Lower leg skin (tissue), 4 donors: ENCODE measurements around the gene TRIM42. TPM values are rescaled to one million over a fixed set of nuclear protein-coding genes. Genes with fewer than 3 reads are reported as not detected.

Experiments used
- DNase-seq, 2 donors: peaks; one replicate each; pipeline ENCODE4 v3.0.0-alpha.2; 2019; ENCODE audit warnings: low spot score in 2 of 2
- H3K4me3 ChIP-seq: fragments of 200-600 bp; sonication (generic); 2 replicates; pipeline ENCODE4 v1.5.1; 2017; ENCODE audit warnings: mild to moderate bottlenecking, low read depth; ENCODE audit not compliant: poor library complexity, severe bottlenecking
- CTCF ChIP-seq, 3 donors: fragments of 450-650 bp; IDR thresholded peaks; one replicate each; pipeline ENCODE4 v1.5.1; 2016; ENCODE audit warnings: antibody characterized with exemption in 3 of 3, mild to moderate bottlenecking in 3 of 3, moderate library complexity in 2 of 3
- POLR2A ChIP-seq, 2 donors: fragments of 450-650 bp; IDR thresholded peaks; one replicate each; pipeline ENCODE4 v1.6.1; 2016 to 2017; ENCODE audit warnings: antibody characterized with exemption in 2 of 2, mild to moderate bottlenecking in 1 of 2, moderate library complexity in 1 of 2
- WGBS, 2 donors: methylation state at CpG; one replicate each; pipeline ENCODE4 v1.1.5; 2018; 5-methylcytosine and 5-hydroxymethylcytosine counted together
- intact Hi-C: fragments of 100-400 bp; cut with DNase I; formaldehyde crosslinking; loops from one replicate; pipeline ENCODE4 v1.15.0; 2023; ENCODE audit warnings: low total_unique reads
- total RNA-seq, 4 donors: library from RNA; depleted of rRNA; stranded (reverse); fragments of >200 nt; gene quantifications; one replicate each; pipeline ENCODE4 v1.1.0, GENCODE V29; 2016

The TRIM42 gene
- total RNA-seq, 4 donors from 2014 or later: not detected

- WGBS, 2 donors: 53 to 54% methylated on average over 1 of the region's 1 CpG
- H3K4me3 ChIP-seq: no peak overlapping the region
- intact Hi-C loops: no loop called here
- no peak for DNase-seq
- TF ChIP-seq CTCF (IDR thresholded peaks at IDR 0.05) (no peak), POLR2A (IDR thresholded peaks at IDR 0.05) (no peak)
Measured at GRCh38 chr3:140704733-140705132, 26.9 kb downstream of the TRIM42 start.

- intact Hi-C loops: no loop called here
- no peak for TF ChIP-seq CTCF (IDR thresholded peaks at IDR 0.05)
- no peak for TF ChIP-seq POLR2A (IDR thresholded peaks at IDR 0.05)
Measured at GRCh38 chr3:140705954-140706353, 28.1 kb downstream of the TRIM42 start.

GRCh38 chr3:140706360-140706759, 28.5 kb downstream of the TRIM42 start:
- no peak for TF ChIP-seq CTCF (IDR thresholded peaks at IDR 0.05)
- no peak for TF ChIP-seq POLR2A (IDR thresholded peaks at IDR 0.05)
- DNase-seq: no peak
- intact Hi-C loops: no loop called here
- H3K4me3 ChIP-seq: no peak overlapping the region

More at GRCh38 chr3:140705954-140706353, 28.1 kb downstream of the TRIM42 start:
- DNase-seq: no peak
- H3K4me3 ChIP-seq: no peak overlapping the region

- intact Hi-C loops: no loop called here
- DNase-seq: peak in 1 of 2 donors; percentile 43
- TF ChIP-seq CTCF (IDR thresholded peaks at IDR 0.05): no peak
- TF ChIP-seq POLR2A (IDR thresholded peaks at IDR 0.05): no peak
- no peak overlapping the region for H3K4me3 ChIP-seq
- WGBS, 2 donors: 43 to 44% methylated on average over 2 of the region's 2 CpGs
Measured at GRCh38 chr3:140708815-140709214, 31.0 kb downstream of the TRIM42 start.

- intact Hi-C loops: no loop called here
- no peak overlapping the region for H3K4me3 ChIP-seq
- TF ChIP-seq POLR2A (IDR thresholded peaks at IDR 0.05): no peak
- TF ChIP-seq CTCF (IDR thresholded peaks at IDR 0.05): no peak
- DNase-seq: no peak
Measured at GRCh38 chr3:140709751-140710150, 31.9 kb downstream of the TRIM42 start.

- TF ChIP-seq POLR2A (IDR thresholded peaks at IDR 0.05) (no peak), CTCF (IDR thresholded peaks at IDR 0.05) (no peak)
- DNase-seq: no peak
- H3K4me3 ChIP-seq: no peak overlapping the region
- intact Hi-C loops: no loop called here
- 78 to 86% methylated on average over 2 of the region's 2 CpGs for WGBS, 2 donors
Measured at GRCh38 chr3:140710711-140711389, 33.0 kb downstream of the TRIM42 start.
